ENCODE data around the gene ISG15.

ISG15 gene

GRCh38 chr1:970242-970972 lies 42.9 kb upstream of the ISG15 start:
- Histone ChIP-seq H3K9ac (ENCODE audit: low read depth in 1 of 2, low read length in 2 of 2) (no peak overlapping the region), H3K27me3 (ENCODE audit: control insufficient read depth in 2 of 2, insufficient read depth in 2 of 2, low read length in 2 of 2) (peaks cover 10 to 20% of the 10 kb centered on the region in 2 donors), H3K4me1 (ENCODE audit: control insufficient read depth in 2 of 2, insufficient read depth in 2 of 2, low read length in 2 of 2) (peaks cover 6 to 9% of the 10 kb centered on the region in 2 donors), H3K9me3 (ENCODE audit: control insufficient read depth in 2 of 2, low read length in 2 of 2) (no peaks in the 10 kb centered on the region), H3K27ac (ENCODE audit: low read depth in 2 of 2, low read length in 2 of 2) (no peak overlapping the region), H3K36me3 (ENCODE audit: control insufficient read depth in 2 of 2, insufficient read depth in 2 of 2, low read length in 2 of 2) (no peaks in the 10 kb centered on the region), H3K4me3 (ENCODE audit: low read length in 2 of 2) (no peak overlapping the region)

GRCh38 chr1:970973-971730 lies 42.1 kb upstream of the ISG15 start:
- Histone ChIP-seq H3K4me1 (ENCODE audit: control insufficient read depth in 2 of 2, insufficient read depth in 2 of 2, low read length in 2 of 2) (peaks cover 8 to 13% of the 10 kb centered on the region in 2 donors), H3K4me3 (ENCODE audit: low read length in 2 of 2) (no peak overlapping the region), H3K27me3 (ENCODE audit: control insufficient read depth in 2 of 2, insufficient read depth in 2 of 2, low read length in 2 of 2) (peaks cover 10 to 20% of the 10 kb centered on the region in 2 donors), H3K36me3 (ENCODE audit: control insufficient read depth in 2 of 2, insufficient read depth in 2 of 2, low read length in 2 of 2) (no peaks in the 10 kb centered on the region), H3K27ac (ENCODE audit: low read depth in 2 of 2, low read length in 2 of 2) (no peak overlapping the region), H3K9me3 (ENCODE audit: control insufficient read depth in 2 of 2, low read length in 2 of 2) (no peaks in the 10 kb centered on the region), H3K9ac (ENCODE audit: low read depth in 1 of 2, low read length in 2 of 2) (no peak overlapping the region)

GRCh38 chr1:971751-972506 lies 41.4 kb upstream of the ISG15 start:
- Histone ChIP-seq H3K4me3 (ENCODE audit: low read length in 2 of 2) (no peak overlapping the region), H3K36me3 (ENCODE audit: control insufficient read depth in 2 of 2, insufficient read depth in 2 of 2, low read length in 2 of 2) (no peaks in the 10 kb centered on the region), H3K4me1 (ENCODE audit: control insufficient read depth in 2 of 2, insufficient read depth in 2 of 2, low read length in 2 of 2) (peaks cover 7 to 11% of the 10 kb centered on the region in 2 donors), H3K9ac (ENCODE audit: low read depth in 1 of 2, low read length in 2 of 2) (no peak overlapping the region), H3K9me3 (ENCODE audit: control insufficient read depth in 2 of 2, low read length in 2 of 2) (no peaks in the 10 kb centered on the region), H3K27ac (ENCODE audit: low read depth in 2 of 2, low read length in 2 of 2) (no peak overlapping the region), H3K27me3 (ENCODE audit: control insufficient read depth in 2 of 2, insufficient read depth in 2 of 2, low read length in 2 of 2) (peaks cover 10 to 20% of the 10 kb centered on the region in 2 donors)

- Histone ChIP-seq H3K9me3 (ENCODE audit: control insufficient read depth in 2 of 2, low read length in 2 of 2) (no peaks in the 10 kb centered on the region), H3K4me1 (ENCODE audit: control insufficient read depth in 2 of 2, insufficient read depth in 2 of 2, low read length in 2 of 2) (peaks cover 6% of the 10 kb centered on the region in 2 donors), H3K9ac (ENCODE audit: low read depth in 1 of 2, low read length in 2 of 2) (no peak overlapping the region), H3K36me3 (ENCODE audit: control insufficient read depth in 2 of 2, insufficient read depth in 2 of 2, low read length in 2 of 2) (no peaks in the 10 kb centered on the region), H3K4me3 (ENCODE audit: low read length in 2 of 2) (no peak overlapping the region), H3K27me3 (ENCODE audit: control insufficient read depth in 2 of 2, insufficient read depth in 2 of 2, low read length in 2 of 2) (peaks cover 7 to 20% of the 10 kb centered on the region in 2 donors), H3K27ac (ENCODE audit: low read depth in 2 of 2, low read length in 2 of 2) (no peak overlapping the region)
These were observed 40.4 kb upstream of the ISG15 start for GRCh38 chr1:972726-973458.

- H3K9ac ChIP-seq (ENCODE audit: low read depth in 1 of 2, low read length in 2 of 2), result no peak overlapping the region
- H3K27me3 ChIP-seq (ENCODE audit: control insufficient read depth in 2 of 2, insufficient read depth in 2 of 2, low read length in 2 of 2), result peaks cover 7 to 12% of the 10 kb centered on the region in 2 donors
- no peak overlapping the region for H3K27ac ChIP-seq (ENCODE audit: low read depth in 2 of 2, low read length in 2 of 2)
- no peaks in the 10 kb centered on the region for H3K36me3 ChIP-seq (ENCODE audit: control insufficient read depth in 2 of 2, insufficient read depth in 2 of 2, low read length in 2 of 2)
- H3K4me1 ChIP-seq (ENCODE audit: control insufficient read depth in 2 of 2, insufficient read depth in 2 of 2, low read length in 2 of 2), result peaks cover 6% of the 10 kb centered on the region in 2 donors
- H3K4me3 ChIP-seq (ENCODE audit: low read length in 2 of 2), result no peak overlapping the region
- no peaks in the 10 kb centered on the region for H3K9me3 ChIP-seq (ENCODE audit: control insufficient read depth in 2 of 2, low read length in 2 of 2)
These were observed 39.6 kb upstream of the ISG15 start for GRCh38 chr1:973459-974292.

GRCh38 chr1:974293-974640 lies 39.0 kb upstream of the ISG15 start:
- H3K27me3 ChIP-seq (ENCODE audit: control insufficient read depth in 2 of 2, insufficient read depth in 2 of 2, low read length in 2 of 2), result peaks cover 6 to 7% of the 10 kb centered on the region in 2 donors
- no peaks in the 10 kb centered on the region for H3K9me3 ChIP-seq (ENCODE audit: control insufficient read depth in 2 of 2, low read length in 2 of 2)
- peaks cover 6% of the 10 kb centered on the region in 2 donors for H3K4me1 ChIP-seq (ENCODE audit: control insufficient read depth in 2 of 2, insufficient read depth in 2 of 2, low read length in 2 of 2)
- no peak overlapping the region for H3K4me3 ChIP-seq (ENCODE audit: low read length in 2 of 2)
- no peak overlapping the region for H3K9ac ChIP-seq (ENCODE audit: low read depth in 1 of 2, low read length in 2 of 2)
- H3K36me3 ChIP-seq (ENCODE audit: control insufficient read depth in 2 of 2, insufficient read depth in 2 of 2, low read length in 2 of 2), result no peaks in the 10 kb centered on the region
- H3K27ac ChIP-seq (ENCODE audit: low read depth in 2 of 2, low read length in 2 of 2), result no peak overlapping the region

GRCh38 chr1:974687-975328 lies 38.5 kb upstream of the ISG15 start:
- peaks cover 6% of the 10 kb centered on the region in 2 donors for H3K4me1 ChIP-seq (ENCODE audit: control insufficient read depth in 2 of 2, insufficient read depth in 2 of 2, low read length in 2 of 2)
- H3K4me3 ChIP-seq (ENCODE audit: low read length in 2 of 2), result no peak overlapping the region
- H3K9ac ChIP-seq (ENCODE audit: low read depth in 1 of 2, low read length in 2 of 2), result no peak overlapping the region
- H3K27me3 ChIP-seq (ENCODE audit: control insufficient read depth in 2 of 2, insufficient read depth in 2 of 2, low read length in 2 of 2), result peaks cover 2 to 11% of the 10 kb centered on the region in 2 donors
- H3K9me3 ChIP-seq (ENCODE audit: control insufficient read depth in 2 of 2, low read length in 2 of 2), result no peaks in the 10 kb centered on the region
- no peak overlapping the region for H3K27ac ChIP-seq (ENCODE audit: low read depth in 2 of 2, low read length in 2 of 2)
- H3K36me3 ChIP-seq (ENCODE audit: control insufficient read depth in 2 of 2, insufficient read depth in 2 of 2, low read length in 2 of 2), result no peaks in the 10 kb centered on the region

GRCh38 chr1:975365-975764 lies 37.9 kb upstream of the ISG15 start:
- Histone ChIP-seq H3K9ac (ENCODE audit: low read depth in 1 of 2, low read length in 2 of 2) (no peak overlapping the region), H3K36me3 (ENCODE audit: control insufficient read depth in 2 of 2, insufficient read depth in 2 of 2, low read length in 2 of 2) (no peaks in the 10 kb centered on the region), H3K4me1 (ENCODE audit: control insufficient read depth in 2 of 2, insufficient read depth in 2 of 2, low read length in 2 of 2) (peaks cover 6% of the 10 kb centered on the region in 2 donors), H3K9me3 (ENCODE audit: control insufficient read depth in 2 of 2, low read length in 2 of 2) (no peaks in the 10 kb centered on the region), H3K27ac (ENCODE audit: low read depth in 2 of 2, low read length in 2 of 2) (no peak overlapping the region), H3K4me3 (ENCODE audit: low read length in 2 of 2) (no peak overlapping the region), H3K27me3 (ENCODE audit: control insufficient read depth in 2 of 2, insufficient read depth in 2 of 2, low read length in 2 of 2) (peaks cover under 1 to 13% of the 10 kb centered on the region in 2 donors)

All from mucosa of rectum (tissue), 2 donors.